Measurements from ENCODE around the gene PKD1. TPM values are rescaled to one million over a fixed set of nuclear protein-coding genes. Genes with fewer than 3 reads are reported as not detected.

PKD1 gene
- total RNA-seq, 1 donor from 2014 or later: 70.0 TPM

DNA sequence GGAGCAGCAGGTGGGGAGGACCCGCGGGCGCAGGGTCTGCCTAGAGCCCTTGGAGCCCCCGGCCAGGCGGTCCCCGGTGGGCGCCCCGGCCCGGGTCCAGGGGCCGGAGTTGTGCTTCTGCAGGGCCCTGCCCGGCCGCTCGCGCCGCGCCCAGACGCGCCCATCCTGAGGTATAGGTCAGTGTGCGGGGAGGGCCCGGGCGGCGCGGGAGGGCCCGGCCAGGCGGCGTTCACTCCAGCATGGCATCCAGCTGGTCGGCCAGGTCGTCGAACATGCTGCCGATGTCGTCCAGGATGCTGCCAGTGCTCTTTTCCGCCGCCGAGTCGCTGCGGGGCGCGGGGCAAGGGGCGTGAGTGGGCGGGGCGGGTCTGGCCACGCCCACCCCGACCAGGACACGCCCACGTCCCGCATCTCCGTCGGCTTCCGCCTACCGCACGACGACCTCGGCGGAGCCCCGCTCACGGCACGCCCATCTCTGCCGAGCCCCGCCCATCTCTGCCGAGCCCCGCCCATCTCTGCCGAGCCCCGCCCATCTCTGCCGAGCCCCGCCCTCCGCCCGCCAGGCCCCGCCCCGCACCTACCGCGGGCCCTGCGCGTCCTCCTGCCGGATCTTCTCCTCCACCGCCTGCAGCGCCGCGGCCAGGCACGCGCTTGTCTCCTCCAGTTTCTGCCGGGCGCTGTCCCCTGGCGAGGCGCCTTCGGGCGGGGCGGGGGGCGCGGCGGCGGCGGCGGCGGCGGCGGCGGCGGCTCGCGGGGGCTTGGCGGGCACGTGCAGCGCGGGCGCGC is 42.8 kb upstream of the PKD1 start:
- Mint-ChIP-seq H3K27me3 (ENCODE audit: unreplicated experiment) (peaks cover 16% of the 10 kb centered on the region), H3K4me3 (ENCODE audit: unreplicated experiment) (no peak overlapping the region), H3K4me1 (ENCODE audit: unreplicated experiment) (peaks cover 3% of the 10 kb centered on the region), H3K27ac (ENCODE audit: unreplicated experiment) (no peak overlapping the region), H3K36me3 (ENCODE audit: low read depth, unreplicated experiment) (peaks cover 16% of the 10 kb centered on the region), H3K9me3 (ENCODE audit: unreplicated experiment) (no peaks in the 10 kb centered on the region)
- peak; percentile 72 for DNase-seq (ENCODE audit: low spot score)
- TF ChIP-seq, protein P1, sequence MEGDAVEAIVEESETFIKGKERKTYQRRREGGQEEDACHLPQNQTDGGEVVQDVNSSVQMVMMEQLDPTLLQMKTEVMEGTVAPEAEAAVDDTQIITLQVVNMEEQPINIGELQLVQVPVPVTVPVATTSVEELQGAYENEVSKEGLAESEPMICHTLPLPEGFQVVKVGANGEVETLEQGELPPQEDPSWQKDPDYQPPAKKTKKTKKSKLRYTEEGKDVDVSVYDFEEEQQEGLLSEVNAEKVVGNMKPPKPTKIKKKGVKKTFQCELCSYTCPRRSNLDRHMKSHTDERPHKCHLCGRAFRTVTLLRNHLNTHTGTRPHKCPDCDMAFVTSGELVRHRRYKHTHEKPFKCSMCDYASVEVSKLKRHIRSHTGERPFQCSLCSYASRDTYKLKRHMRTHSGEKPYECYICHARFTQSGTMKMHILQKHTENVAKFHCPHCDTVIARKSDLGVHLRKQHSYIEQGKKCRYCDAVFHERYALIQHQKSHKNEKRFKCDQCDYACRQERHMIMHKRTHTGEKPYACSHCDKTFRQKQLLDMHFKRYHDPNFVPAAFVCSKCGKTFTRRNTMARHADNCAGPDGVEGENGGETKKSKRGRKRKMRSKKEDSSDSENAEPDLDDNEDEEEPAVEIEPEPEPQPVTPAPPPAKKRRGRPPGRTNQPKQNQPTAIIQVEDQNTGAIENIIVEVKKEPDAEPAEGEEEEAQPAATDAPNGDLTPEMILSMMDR (IDR thresholded peaks at IDR 0.05; ENCODE audit: unreplicated experiment): no peak

DNA sequence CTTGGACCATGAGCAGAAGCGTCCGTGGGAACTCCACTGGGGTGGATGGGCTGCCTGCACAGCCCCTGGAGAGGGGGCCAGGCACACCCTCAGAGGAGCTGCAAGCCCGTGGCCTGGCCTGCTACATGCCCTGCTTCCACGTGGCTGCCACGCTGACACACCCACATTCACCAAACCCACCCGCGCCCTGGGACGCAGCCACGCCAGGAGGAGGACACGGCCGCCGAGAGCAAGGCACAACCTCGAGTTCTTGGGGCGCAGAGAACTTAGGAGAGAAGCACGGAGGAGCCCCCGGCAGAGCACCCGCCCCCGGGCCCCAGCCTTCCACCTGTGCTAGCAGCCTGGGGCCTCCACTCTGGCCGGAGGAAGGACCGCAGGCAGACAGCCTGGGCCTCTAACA is 41.9 kb upstream of the PKD1 start:
- Mint-ChIP-seq H3K27ac (ENCODE audit: unreplicated experiment) (no peak overlapping the region), H3K27me3 (ENCODE audit: unreplicated experiment) (peaks cover 17% of the 10 kb centered on the region), H3K4me3 (ENCODE audit: unreplicated experiment) (peak overlapping the region; percentile 67), H3K9me3 (ENCODE audit: unreplicated experiment) (no peaks in the 10 kb centered on the region), H3K36me3 (ENCODE audit: low read depth, unreplicated experiment) (peaks cover 19% of the 10 kb centered on the region), H3K4me1 (ENCODE audit: unreplicated experiment) (peaks cover 3% of the 10 kb centered on the region)
- TF ChIP-seq, protein P1 (IDR thresholded peaks at IDR 0.05; ENCODE audit: unreplicated experiment): no peak
- DNase-seq (ENCODE audit: low spot score): no peak

DNA sequence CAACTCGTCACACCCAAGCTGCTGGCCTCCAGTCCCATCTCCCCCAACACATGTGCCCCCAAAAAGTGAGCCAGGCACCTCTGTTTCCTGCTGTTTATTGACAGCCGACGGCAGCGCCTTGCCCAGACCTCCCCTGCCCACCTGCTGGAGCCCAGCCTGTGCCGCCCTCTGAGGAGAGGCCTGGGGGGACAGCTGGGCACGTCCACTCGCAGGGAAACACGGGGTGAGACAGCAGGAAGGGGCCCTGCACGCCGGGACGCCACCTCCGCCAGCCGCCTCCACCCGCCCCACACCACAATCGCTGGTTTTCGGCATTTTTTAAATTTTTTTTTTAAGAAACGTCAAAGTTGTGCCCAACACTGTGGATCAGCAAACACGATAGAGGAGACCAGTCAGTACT is 41.4 kb upstream of the PKD1 start:
- Mint-ChIP-seq H3K4me1 (ENCODE audit: unreplicated experiment) (peaks cover 4% of the 10 kb centered on the region), H3K9me3 (ENCODE audit: unreplicated experiment) (no peaks in the 10 kb centered on the region), H3K4me3 (ENCODE audit: unreplicated experiment) (peak overlapping the region; percentile 67), H3K36me3 (ENCODE audit: low read depth, unreplicated experiment) (peaks cover 15% of the 10 kb centered on the region), H3K27ac (ENCODE audit: unreplicated experiment) (no peak overlapping the region), H3K27me3 (ENCODE audit: unreplicated experiment) (peaks cover 12% of the 10 kb centered on the region)
- no peak for DNase-seq (ENCODE audit: low spot score)
- TF ChIP-seq, protein P1 (IDR thresholded peaks at IDR 0.05; ENCODE audit: unreplicated experiment): no peak

DNA sequence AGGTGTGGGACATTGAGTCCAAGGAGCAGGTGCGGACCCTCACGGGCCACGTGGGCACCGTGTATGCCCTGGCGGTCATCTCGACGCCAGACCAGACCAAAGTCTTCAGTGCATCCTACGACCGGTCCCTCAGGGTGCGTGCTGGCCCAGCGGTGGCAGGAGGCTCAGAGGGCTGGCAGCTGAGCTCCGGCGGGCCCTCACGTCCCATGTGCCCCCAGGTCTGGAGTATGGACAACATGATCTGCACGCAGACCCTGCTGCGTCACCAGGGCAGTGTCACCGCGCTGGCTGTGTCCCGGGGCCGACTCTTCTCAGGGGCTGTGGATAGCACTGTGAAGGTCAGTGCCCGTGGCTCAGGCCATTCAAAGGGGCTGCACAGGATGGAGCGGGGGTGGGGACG is 40.3 kb upstream of the PKD1 start:
- Mint-ChIP-seq H3K27ac (ENCODE audit: unreplicated experiment) (no peak overlapping the region), H3K27me3 (ENCODE audit: unreplicated experiment) (peaks cover 8% of the 10 kb centered on the region), H3K4me1 (ENCODE audit: unreplicated experiment) (peaks cover 7% of the 10 kb centered on the region), H3K9me3 (ENCODE audit: unreplicated experiment) (no peaks in the 10 kb centered on the region), H3K36me3 (ENCODE audit: low read depth, unreplicated experiment) (peaks cover 14% of the 10 kb centered on the region), H3K4me3 (ENCODE audit: unreplicated experiment) (no peak overlapping the region)
- TF ChIP-seq, protein P1 (IDR thresholded peaks at IDR 0.05; ENCODE audit: unreplicated experiment): no peak
- DNase-seq (ENCODE audit: low spot score): no peak

DNA sequence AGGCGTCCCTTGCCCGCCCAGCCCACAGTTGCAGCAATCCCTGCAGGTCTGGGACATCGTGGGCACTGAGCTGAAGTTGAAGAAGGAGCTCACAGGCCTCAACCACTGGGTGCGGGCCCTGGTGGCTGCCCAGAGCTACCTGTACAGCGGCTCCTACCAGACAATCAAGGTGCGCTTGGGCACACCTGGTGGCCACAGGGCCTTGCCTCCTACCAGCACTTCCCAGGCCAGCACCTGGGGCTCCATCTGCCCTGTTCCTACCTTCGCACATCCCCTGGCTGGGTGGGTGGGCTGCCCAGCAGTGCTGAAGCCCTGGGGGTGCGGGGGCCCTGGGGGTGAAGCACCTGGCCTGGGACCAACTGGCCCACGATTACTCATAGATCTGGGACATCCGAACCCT is 39.8 kb upstream of the PKD1 start:
- H3K36me3 Mint-ChIP-seq (ENCODE audit: low read depth, unreplicated experiment): peaks cover 14% of the 10 kb centered on the region
- peaks cover 8% of the 10 kb centered on the region for H3K27me3 Mint-ChIP-seq (ENCODE audit: unreplicated experiment)
- H3K4me3 Mint-ChIP-seq (ENCODE audit: unreplicated experiment): no peak overlapping the region
- H3K4me1 Mint-ChIP-seq (ENCODE audit: unreplicated experiment): peaks cover 7% of the 10 kb centered on the region
- H3K27ac Mint-ChIP-seq (ENCODE audit: unreplicated experiment): no peak overlapping the region
- TF ChIP-seq, protein P1 (IDR thresholded peaks at IDR 0.05; ENCODE audit: unreplicated experiment): no peak
- H3K9me3 Mint-ChIP-seq (ENCODE audit: unreplicated experiment): no peaks in the 10 kb centered on the region
- DNase-seq (ENCODE audit: low spot score): no peak
